Activated effector memory CD4-positive, alpha-beta T cell treated with Interleukin-2 at 50 U/mL for 16 hours (primary cell): ENCODE results near the gene ZNF521.

Experiments used
- DNase-seq: peaks from one replicate; pipeline ENCODE4 v3.0.0-alpha.2; 2020

Gene ZNF521

DNA sequence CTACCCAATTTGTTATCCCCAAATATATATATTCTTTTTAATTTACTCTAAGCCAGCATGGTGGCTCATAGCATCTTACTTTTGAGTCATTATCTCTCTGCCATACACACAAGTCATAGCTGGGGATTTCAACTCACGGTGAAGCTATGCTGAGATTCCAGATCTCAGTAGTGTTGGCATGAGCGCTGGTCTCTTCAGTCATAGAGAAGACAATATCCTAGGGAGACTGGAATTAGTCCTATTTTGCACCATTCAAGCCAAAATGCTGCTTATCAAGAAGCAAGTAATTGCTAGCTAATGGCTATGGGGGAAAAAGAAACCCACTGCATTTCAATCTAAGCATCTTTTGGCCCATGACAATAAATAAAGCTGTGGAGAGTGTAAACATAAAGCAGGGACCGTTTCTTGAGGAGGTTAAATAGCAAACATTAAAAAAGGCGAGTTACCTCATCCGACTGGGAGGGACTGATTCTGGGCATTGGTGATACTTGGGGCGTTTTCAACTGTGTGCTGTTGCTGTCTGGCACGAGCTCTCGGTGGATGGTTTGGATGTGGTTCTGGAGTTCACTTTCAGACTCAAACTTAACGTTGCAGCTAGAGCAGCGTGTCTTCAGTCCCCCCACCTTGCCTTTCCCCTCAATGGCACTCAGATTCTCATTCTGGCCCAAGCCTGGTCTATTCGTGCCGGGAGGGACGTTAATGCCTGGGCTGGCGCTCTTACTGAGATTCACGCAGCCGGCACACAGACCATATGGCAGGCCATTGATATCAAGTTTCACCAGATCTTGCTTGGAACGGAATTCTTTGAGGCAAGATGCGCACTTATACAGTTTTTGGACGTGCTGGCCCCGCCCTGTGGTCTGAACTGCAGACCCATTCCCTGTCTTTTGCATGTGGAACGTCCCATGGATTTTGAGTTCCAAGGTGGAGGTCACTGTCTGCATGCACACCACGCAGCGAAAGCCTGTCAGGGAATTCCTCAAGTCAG is 127.8 kb downstream of the ZNF521 start:
- no peak for DNase-seq

DNA sequence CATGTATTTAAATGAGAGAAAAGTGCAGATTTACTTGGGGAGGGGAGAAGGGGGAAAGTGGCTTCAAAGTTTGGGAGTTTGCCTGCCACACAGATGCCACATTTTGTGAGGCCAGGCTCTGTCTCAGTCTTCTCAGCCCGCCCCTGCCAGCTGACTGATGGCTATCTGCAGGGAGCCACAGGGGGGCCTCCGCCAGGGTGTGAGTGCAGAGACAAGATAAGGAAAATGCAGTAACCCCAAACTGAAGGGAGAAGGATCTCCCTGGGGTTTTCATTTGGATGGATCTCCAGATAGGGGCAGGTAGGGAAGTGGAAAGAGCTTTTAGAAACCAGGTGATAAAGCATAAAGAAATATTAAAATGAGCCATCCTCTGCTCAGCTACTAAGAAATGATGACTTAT is 128.8 kb downstream of the ZNF521 start:
- DNase-seq, result no peak

DNA sequence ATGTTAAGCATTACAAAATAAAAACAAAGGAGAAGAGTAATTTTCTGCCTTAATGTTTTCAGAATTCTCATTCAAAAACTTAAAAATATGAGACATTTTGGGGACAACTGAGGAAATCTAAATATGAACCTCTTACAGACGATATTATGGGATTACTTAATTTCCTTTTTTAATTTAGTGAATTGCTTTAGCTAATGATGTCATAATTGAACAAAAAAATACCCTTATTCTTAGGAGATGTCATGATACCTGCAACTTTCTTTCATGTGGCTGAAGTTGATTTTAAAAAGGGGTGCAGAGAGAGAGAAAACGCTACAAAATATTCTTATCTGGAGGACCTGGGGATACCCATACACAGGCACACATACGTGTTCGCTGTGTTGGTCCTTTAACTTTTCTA is 129.3 kb downstream of the ZNF521 start:
- DNase-seq, result no peak

DNA sequence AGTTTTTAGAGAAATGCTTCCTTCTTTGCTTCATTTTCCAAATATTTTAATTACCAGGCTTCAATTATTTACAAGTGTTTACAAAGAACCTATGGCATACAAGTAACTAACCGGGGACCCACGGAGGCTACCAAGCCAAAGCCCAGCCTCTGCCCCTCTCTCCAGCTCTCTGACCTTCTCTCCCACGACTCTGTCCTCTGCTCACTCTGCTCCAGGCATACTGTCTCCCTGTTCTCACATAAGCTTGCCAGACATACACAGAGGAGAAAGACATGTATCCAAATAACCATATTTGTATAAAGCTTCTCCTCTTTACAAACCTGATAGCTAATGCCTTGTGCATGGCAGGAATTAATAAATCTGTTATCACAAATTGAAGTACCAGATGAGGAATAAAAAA is 141.3 kb downstream of the ZNF521 start:
- DNase-seq, result no peak

DNA sequence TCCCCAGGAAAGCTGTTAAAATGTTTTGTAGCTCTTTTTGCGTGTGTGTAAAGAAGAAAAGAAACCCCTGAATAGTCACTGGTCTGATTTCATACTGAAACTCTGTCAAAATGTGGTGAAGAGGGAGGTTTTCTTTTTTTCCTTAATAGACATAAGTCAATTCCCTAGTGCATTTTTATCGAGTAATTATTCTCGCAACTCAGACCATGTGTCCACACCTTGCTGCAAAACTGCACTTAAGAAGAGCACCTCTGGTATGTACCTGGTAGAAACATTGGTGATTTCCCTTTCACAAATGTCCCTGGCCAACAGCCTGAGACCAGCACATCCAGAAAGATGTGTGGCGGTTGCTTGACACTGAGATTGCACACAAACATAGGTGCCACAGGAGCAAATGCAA is 159.9 kb downstream of the ZNF521 start:
- DNase-seq, result no peak

DNA sequence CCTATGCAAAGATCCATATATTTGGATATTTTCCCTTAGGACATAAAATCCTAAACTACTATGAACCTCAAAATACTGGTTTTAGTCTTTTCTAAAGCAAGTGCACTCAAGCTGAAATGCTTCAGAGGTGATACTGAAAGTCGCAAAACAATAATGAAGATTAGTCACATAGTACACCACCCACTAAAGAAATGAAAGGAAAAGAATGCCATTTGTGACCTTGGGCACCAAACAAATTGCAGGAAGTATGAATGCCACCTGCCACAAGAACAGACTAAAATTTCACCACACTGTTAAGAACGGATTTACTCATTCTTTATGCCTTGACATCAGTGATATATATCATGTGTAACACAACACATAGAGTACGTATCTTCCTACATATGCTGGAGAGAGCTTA is 161.5 kb downstream of the ZNF521 start:
- DNase-seq, result no peak

DNA sequence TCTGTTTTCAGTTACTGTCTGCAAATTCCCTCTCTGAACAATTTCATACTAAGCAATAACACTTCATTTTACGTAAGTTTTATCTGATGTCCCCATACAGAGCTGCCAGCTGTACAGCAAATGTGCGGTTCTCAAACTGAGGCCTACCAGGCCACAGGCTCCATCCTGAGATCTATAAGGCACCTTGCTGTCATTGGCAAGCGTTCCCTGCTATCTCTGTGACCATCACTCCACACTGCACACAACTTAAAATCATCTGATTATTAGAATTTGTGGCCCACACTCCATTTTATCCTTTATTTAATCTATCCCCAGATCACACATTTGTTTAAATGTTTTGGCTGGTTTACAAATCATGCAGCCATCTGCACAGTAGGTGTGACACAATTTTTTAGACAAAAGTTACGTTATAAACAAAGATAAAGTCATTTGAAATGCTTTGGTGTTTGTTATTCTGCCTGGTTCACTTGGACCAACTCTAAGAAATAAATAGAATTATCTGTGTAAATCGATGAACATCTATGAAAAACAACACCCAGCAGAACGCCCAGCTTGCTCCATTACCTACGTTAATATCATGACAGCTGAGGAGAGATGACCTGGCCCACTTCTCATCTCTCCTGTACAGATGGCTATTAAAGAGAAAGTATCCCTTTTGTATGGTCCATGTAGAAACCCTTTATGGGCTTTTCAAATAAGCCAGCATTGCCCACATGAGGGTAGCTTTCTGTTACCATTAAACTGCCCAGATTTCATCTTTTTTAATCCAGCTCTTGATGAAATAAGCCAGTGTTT is 162.4 kb downstream of the ZNF521 start:
- DNase-seq, result no peak

DNA sequence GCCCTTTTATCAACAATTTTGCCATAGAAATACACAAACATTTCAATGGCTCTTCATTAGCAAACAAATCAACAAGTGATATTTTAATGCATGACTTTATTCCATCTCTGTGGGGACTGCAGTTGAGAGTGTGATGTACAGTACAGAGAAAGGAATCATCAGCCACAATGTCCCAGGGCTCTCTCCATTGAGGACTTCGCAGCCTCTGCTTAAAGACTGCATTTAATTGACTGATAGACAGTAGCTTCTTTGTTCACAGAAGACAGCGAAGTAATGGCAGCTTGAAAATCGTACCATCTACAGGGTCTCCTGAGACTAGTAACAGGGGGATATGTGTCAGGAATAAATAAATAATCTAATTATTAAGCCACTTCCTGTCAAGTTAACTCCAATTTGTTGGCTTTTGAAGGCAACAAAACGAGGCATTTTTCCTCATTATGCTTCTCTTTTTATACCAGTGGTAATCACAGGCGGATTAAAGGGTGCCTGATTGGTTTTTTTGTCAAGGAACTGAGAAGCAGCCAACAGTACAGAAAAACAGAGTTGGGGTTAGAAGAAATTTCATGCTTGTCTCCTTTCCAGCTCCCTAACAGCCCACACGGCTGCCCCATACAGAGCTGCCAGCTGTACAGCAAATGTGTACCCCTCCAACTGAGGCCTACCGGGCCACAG is 164.3 kb downstream of the ZNF521 start:
- no peak for DNase-seq

DNA sequence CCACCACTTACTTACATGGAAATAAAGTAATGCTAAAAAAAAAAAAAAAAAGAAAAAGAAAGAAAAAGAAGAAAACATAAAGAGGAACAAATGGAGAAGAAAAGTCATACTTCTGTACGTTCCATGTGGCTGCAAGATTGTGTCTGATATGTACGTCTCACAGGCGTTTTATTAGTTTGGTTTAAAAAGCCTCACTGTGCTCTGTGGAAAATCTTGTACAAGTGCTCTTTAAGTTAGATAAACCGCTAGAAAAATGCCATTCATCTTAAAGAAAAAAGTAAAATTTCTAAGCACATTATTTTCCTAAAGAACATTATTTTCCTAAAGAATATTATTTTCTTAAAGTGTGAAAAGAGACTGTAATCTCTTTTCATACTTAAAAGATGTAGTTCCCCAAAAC is 165.1 kb downstream of the ZNF521 start:
- DNase-seq, result no peak

DNA sequence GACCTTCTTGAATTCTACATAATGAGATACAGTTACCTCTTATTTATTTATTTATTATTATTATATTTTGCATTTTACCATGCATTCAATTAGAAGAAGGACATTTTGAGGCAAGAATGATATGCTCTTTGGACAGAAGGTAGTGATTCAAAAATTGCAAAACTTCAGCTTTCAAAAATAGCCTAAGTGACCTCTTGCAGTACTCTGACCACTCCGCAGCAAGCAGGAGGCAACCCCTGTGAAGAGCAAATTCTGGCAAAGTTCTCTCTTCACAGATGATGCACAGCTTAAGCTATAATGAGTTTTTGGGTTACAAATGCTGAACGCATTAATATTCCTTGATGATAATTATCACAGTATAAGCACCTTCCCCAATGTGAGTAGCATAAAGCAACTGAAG is 170.0 kb downstream of the ZNF521 start:
- no peak for DNase-seq

DNA sequence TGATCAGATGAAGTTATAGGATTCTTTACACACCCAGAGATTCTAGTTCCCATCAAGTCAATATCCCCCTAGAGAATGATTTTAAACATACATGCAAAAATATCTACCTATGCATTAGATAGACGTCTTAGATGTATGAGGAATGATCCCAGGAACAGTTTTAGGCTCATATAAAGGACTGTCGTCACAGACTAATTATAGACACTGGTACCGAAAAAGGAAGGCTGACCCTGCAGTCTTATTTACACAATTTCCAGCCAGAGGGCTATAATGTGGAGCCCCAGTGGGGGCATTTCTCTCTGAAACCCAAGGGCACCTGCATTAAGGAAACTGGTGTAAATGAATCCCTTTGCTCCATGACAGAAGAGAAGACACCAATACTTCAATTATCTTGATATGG is 170.4 kb downstream of the ZNF521 start:
- DNase-seq, result no peak

DNA sequence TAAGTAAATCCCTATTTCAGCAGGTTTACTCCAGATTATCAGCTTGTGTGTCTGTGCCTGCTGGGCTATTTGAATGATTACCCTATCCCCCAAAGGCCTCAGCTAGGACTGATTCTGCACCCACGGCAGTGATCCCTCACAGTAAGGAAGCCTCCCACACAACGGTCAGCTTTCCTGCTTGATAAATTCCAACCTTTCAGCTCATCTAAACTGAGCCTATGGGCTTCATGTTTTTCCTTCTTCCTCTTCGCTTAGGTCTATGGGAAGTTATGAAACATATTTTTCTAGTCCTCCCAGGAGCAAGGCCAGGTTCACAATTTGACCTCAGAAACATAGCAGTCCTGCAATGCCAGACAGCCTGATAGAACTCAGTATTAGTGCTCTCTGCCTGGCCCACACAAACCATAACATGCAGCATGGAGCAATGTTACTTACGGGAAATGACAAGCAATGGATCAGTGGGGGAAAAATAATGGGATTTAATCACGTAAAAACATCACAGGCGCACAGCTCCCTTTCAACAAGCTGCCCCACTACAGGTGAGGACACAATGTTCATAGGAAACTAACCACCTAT is 170.9 kb downstream of the ZNF521 start:
- DNase-seq, result no peak

DNA sequence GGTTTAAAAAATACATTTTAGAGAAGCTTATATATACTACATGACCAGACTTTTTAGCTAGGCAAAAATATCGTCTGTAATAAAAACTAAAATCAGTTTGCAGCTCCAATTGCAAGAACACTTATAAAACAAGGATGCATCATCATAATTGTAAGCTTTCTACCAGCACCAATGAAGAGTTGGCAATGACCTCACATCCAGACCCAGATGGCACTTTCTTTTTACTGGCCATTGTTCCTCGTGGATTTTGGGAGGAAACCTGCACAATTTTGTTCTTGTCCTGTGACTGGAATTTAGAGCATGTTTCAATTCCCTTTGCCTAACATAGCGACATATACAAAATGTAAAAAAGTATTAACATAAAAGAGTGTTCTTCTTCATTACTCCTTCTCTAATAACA is 174.3 kb downstream of the ZNF521 start:
- DNase-seq, result no peak

DNA sequence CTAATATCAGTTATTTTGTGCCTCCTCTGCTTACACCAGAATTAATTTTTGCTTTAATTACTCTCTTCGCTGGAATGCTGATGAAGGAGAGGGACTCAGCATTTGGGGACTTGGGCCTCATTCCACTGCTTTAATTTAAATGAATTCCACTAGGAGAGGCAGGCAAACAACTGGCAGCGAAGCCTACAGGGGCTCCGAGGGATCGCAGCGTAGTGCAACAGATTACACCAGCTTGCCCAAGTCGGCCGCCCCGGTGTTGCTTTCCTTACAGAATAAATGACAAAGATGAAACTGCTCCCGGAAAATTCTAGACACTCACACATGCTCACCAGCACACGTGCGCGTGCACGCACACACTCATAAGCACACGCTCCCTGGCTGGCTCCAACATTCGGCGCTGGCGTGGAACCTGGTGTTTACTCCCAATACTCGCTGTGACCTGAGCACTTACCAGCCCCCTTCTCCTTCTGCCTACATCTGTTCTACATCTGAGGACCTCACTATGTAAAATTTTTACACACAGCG is 175.4 kb downstream of the ZNF521 start:
- DNase-seq, result no peak

DNA sequence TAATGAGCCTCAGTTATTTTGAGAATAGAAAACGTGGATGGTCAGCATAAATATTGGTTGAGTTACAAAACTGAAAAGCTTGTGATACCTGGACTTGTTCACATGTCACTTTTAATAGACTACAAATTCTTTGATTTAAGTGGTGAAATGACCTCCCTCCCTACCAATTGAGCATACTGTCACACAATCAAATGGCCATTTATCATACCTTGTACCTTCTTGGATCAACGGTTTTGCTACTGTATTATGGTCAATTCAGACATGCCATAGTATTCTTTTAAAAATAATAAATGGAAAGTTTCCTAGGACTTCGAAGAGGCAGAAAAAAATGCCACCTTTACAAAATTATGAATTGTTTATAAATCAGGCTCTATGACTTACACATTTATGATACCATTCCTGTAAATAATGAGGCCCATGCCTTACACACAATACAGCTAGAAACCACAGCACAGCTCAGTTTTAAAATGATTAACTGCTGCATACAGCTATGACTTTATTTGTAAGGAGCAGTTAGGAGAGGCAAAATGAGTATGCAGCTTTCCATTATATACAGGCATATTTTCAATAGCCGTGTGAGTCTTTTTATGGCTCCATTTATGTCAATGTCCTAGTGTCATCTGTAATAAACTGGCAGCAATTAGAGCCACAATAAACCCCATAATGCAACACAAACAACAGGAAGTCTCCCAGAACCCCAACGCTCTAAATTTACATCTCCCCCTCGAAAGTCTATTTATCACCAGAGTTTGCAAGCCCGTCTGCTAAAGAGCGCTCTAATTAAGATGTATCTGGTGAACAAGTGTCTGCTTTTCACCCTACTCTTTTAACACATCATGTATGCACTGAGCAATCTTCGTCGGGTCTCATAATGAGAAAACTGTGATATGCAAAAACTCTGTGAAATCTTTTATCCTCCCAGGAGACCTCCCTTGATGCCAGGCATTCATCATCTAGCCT is 176.1 kb downstream of the ZNF521 start:
- DNase-seq, result no peak

DNA sequence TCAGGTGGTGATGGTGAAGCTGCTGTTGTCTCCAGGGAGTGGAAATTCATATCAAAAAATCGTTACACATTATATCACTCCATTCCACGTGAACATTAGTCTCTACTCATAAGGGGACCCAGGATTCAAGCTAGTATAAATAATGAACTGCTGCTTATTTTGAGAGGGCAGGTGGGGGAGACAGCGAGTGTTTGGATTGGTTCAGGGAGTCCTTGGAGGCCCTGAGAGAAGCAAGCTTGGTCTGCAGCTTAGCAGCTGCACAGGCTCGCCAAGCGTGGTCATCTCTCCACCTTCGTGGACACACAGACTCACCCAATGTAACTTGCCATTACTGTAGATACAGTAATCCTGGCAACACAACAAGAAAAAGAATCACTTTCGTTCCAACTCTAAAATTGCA is 177.6 kb downstream of the ZNF521 start:
- no peak for DNase-seq

DNA sequence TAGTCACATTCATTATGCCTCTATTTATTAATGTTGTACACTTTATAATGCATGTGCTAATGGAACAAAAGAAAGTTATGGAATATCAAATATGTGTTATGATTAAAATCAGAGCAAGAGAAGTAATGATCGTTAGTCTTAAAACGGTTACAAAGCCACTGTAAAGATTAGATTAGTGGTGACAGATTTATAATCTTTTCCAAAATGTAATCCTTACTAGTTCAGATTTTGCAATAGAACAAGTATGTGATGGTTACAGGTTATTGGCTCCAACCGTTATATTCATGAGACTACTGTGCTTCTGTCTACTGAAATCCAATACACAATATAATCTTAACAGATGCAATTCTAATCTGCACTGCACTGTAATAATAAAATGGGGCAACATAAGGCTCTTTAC is 180.6 kb downstream of the ZNF521 start:
- DNase-seq, result no peak

DNA sequence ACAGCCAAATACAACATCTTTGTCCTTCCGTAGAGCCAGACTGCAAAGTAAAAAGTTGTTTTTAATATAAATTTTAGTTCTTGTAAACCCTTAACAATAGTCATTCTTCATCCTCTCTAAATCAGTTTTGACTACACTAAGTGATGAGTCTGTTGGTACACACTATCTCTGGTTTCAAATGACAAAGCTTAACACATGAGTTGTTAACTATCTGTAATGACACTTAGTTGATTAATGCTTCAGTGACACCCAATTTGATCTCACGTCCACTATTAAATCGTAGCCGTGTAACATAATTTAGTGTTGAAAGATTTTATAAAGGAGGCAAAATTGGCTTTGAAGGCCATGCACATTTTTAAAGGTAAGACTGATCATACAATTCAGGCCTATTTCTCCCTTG is 181.6 kb downstream of the ZNF521 start:
- no peak for DNase-seq

DNA sequence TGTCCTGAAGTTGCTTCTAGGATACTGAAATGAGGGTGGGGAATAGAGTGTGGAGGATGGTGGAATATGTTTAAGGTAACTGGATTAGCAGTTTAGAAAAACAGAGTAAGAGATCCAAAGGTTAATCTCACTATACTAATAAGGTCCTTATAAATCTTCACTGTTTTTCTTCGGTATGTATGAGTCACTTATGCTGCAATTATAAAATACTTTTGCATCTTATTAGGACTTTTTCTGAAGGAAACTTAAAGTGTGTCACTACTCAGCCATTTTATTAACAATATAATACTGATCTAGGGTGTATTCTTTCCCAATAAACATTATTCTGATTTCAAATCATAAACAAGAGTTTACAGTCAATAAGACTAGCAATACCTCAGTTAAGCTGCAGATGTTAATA is 182.3 kb downstream of the ZNF521 start:
- DNase-seq, result no peak

DNA sequence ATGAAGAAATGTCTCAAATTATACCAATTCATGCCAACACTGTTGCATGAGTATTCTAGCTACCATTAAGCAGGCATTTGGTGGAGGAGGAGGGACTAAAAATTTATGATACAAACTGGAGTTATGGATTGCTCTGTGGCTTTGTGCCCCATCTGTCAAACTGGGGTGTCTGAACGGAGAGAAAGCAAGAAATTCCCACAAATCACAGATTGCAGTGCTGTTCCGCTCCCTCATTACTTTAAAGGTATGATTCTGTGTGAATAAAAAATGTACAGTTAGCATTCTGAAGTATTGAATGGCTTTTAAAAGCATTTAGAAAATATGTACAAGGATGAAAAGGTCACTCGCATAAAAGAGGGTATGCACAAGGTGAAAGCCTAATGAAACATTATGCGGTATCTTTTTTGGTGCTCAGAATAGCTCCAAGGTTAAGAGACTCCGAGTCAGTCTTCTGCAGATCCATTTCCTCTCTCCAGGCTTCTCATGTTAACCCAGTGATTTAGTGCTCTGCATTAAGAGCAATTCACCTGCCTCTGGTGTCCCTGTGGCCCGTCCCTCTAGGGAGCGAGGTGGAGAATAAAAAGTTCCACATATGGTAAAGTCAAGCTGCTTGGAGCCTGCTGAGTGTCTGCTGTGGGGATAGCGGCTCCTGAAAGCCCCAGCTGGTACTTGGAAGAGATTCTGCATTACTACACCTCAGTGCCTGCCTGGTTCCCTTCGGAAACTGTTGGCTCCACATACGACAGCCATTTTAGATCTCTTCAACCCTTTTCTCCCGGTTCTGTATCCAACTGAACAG is 184.2 kb downstream of the ZNF521 start:
- no peak for DNase-seq

DNA sequence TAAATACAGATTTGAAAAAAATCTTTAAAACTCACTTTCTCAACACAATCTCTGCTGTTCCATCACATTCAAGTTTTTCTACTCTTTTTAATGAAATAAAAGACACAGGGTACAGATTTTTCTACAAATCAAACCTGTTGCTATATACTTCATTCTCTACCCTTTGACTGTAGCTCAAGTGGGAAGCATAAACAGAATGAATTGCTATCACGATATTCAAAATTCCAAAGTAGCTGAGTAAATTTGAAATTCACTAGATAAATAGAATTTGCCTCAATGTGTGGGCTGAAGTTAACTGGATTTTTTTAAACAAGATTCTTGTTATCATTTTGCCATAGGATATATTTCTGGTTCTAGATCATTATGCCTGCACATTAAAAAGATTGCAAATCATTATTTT is 185.9 kb downstream of the ZNF521 start:
- DNase-seq, result no peak
